Kidney (tissue), 14 donors: ENCODE measurements around the gene GAS7. TPM values are rescaled to one million over a fixed set of nuclear protein-coding genes. Genes with fewer than 3 reads are reported as not detected.

Experiments used
- DNase-seq, 5 donors: peaks; one replicate each; pipeline ENCODE4 v3.0.0-alpha.2; 2013 to 2020
- FAIRE-seq: peaks from 2 replicates; lab custom pipeline; 2012; peaks lifted over from hg19 to GRCh38; lab: Jason Lieb, UNC
- H3K27ac ChIP-seq, 2 donors: one replicate each; pipeline ENCODE4 v1.7.0; 2013; ENCODE audit warnings: low read depth in 2 of 2, low read length in 2 of 2, inconsistent platforms in 1 of 2
- H3K27me3 ChIP-seq: one replicate; pipeline ENCODE4 v1.7.1; 2013; ENCODE audit warnings: low read length, inconsistent platforms; ENCODE audit not compliant: control insufficient read depth, insufficient read depth
- H3K36me3 ChIP-seq, 3 donors: one replicate each; pipeline versions ENCODE4 v1.7.0 to v1.7.1; 2013; ENCODE audit warnings: low read length in 3 of 3, control low read depth in 1 of 3, inconsistent platforms in 1 of 3; ENCODE audit not compliant: insufficient read depth in 3 of 3, control insufficient read depth in 2 of 3
- H3K4me1 ChIP-seq, 3 donors: one replicate each; pipeline versions ENCODE4 v1.7.0 to v1.7.1; 2013; ENCODE audit warnings: low read length in 3 of 3, inconsistent platforms in 1 of 3, low read depth in 1 of 3; ENCODE audit not compliant: control insufficient read depth in 2 of 3, insufficient read depth in 2 of 3
- H3K4me3 ChIP-seq, 3 donors: one replicate each; pipeline versions ENCODE4 v1.7.0 to v1.8.1; 2013; ENCODE audit warnings: low read length in 3 of 3, control low read depth in 1 of 3, inconsistent platforms in 1 of 3
- H3K9ac ChIP-seq, 3 donors: one replicate each; pipeline versions ENCODE4 v1.7.0 to v1.7.1; 2013; ENCODE audit warnings: low read length in 3 of 3, control low read depth in 1 of 3, inconsistent platforms in 1 of 3
- H3K9me3 ChIP-seq, 3 donors: one replicate each; pipeline versions ENCODE4 v1.7.0 to v1.7.1; 2013; ENCODE audit warnings: low read length in 3 of 3, control low read depth in 1 of 3, inconsistent platforms in 1 of 3; ENCODE audit not compliant: control insufficient read depth in 2 of 3, insufficient read depth in 1 of 3
- intact Hi-C: fragments of 100-400 bp; cut with DNase I; formaldehyde crosslinking; loops from one replicate; pipeline ENCODE4 v1.11.1; 2022
- polyA plus RNA-seq: library from polyadenylated mRNA; stranded (reverse); fragments of 350-450 nt; fragmentation: Illumina TruSeq; extraction: RNeasy Lipid Tissue Mini Kit (QIAGEN cat#74804); gene quantifications from one replicate; pipeline ENCODE4 v1.2.3, GENCODE V29; 2014; ENCODE audit warnings: low read depth, low replicate concordance; ENCODE audit not compliant: insufficient read depth
- total RNA-seq: library from RNA; stranded (reverse); fragmentation: NEBNext Ultra II Directional; extraction: Animal tissue kit (Norgen Biotek cat#: 25700); gene quantifications from one replicate; pipeline ENCODE4 v1.2.1, GENCODE V29; 2021
- TF ChIP-seq, protein P1 (sequence below): IDR thresholded peaks from 3 replicates; pipeline ENCODE4 v1.5.1; 2012; ENCODE audit warnings: mild to moderate bottlenecking, moderate library complexity, borderline replicate concordance; ENCODE audit not compliant: insufficient read depth; ENCODE audit errors: extremely low read depth
- donor health status: control.
- donor health status: control.
- donor health status: control.
- donor health status: control.
- donor health status: control.
- donor health status: DM: yes; HTN: yes; CAD: no.
- donor health status: Normal renal cell carcinoma (clear cell type).

Gene GAS7
- total and polyA plus RNA-seq, 2 donors from 2014 or later, result 1.1 to 20.5 TPM

DNA sequence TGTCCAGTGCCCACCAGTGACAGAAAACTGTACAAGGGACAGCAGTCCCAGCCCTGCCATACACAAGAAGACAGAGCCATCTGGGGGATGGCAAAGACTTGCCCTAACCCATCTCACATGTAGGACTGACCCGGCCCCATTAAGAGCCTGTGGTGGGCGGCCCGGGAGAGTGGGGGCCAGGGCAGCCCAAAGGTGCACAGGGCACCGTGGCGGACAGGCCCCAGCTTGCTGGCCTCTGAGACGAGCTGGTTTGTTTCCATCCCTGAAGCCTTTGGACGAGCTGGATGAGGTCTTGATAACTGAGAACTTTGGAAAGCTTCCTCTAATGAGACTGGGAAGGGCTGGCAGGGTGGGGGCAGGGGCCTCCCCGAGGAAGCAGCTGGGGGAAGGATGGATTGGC, 282.3 kb downstream of the GAS7 start:
- no peak for DNase-seq
- H3K9me3 ChIP-seq, result no peaks in the 10 kb centered on the region
- no peaks in the 10 kb centered on the region for H3K4me1 ChIP-seq
- H3K36me3 ChIP-seq, result no peaks in the 10 kb centered on the region
- no peak overlapping the region for H3K27ac ChIP-seq
- H3K4me3 ChIP-seq, result no peak overlapping the region
- FAIRE-seq, result no peak
- H3K9ac ChIP-seq, result no peak overlapping the region
- intact Hi-C loops, result no loop called here
- TF ChIP-seq, protein P1, sequence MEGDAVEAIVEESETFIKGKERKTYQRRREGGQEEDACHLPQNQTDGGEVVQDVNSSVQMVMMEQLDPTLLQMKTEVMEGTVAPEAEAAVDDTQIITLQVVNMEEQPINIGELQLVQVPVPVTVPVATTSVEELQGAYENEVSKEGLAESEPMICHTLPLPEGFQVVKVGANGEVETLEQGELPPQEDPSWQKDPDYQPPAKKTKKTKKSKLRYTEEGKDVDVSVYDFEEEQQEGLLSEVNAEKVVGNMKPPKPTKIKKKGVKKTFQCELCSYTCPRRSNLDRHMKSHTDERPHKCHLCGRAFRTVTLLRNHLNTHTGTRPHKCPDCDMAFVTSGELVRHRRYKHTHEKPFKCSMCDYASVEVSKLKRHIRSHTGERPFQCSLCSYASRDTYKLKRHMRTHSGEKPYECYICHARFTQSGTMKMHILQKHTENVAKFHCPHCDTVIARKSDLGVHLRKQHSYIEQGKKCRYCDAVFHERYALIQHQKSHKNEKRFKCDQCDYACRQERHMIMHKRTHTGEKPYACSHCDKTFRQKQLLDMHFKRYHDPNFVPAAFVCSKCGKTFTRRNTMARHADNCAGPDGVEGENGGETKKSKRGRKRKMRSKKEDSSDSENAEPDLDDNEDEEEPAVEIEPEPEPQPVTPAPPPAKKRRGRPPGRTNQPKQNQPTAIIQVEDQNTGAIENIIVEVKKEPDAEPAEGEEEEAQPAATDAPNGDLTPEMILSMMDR, result no peak
- H3K27me3 ChIP-seq, result no peaks in the 10 kb centered on the region

DNA sequence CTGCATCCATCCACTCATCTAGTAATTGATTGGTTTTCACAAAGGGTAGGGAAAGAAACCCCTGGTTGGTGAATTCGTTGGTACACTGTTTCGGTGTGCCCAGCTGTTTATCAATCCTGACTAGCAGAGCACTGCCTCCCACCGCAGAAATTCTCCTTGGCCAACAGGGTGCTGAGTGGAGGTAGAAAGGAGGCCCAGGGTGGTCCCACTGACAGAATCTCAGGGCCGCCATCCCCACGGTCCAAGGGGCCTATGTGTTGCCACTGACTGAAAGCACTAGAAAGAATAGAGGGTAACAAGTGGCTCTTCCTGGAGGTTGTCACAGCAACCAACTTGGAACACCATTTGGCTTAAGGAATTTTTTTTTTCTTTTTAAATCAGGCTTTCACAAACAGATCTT, 284.9 kb downstream of the GAS7 start:
- FAIRE-seq, result no peak
- Histone ChIP-seq H3K9ac (no peak overlapping the region), H3K27ac (no peak overlapping the region), H3K27me3 (no peaks in the 10 kb centered on the region), H3K36me3 (no peaks in the 10 kb centered on the region), H3K4me3 (no peak overlapping the region), H3K9me3 (no peaks in the 10 kb centered on the region), H3K4me1 (no peaks in the 10 kb centered on the region)
- TF ChIP-seq, protein P1, result no peak
- intact Hi-C loops, result no loop called here
- DNase-seq, result no peak

DNA sequence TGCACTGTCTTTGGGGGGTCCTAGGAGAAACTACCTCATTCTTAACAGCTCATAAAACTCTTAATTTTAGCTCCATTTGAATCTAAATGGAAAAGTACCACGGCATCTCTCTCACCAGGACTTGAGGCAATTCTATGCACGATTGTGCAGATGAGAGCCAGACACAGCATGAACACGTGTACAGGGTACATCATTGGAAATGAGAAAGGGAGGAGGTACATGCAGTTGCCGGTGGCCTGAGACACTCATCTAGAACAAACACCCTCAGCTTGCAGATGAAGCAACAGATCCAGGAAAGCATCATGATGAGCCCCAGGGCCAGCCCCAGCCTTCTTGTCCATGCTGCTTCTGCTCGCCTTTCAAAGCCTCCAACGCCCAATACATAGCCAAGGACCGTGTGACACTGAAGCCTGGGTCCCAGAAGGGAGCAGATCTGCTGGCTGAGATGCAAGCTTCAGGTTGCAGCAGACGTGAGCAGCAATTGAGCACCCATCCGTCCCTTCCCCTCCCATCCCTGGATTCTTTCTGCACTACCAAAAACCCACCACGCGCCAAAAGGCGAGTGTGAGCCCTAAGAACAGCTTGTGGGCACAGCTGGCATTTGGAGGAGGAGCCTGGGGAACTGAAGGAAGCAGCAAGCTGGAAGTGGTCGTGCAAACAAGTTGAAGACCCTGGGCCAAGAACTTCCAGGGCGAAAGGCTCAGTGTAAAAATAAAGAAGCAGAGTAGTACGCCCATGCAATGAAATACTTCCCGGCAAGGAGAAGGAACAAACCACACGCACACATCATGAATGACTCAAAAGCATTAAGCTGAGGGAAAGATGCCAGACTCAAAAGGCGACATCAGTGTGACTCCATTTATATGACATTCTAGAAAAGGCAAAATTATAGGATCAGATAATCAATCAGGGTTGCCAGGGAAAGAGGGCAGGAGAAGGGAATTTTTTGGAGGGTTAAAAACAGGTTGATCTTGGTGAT, 286.0 kb downstream of the GAS7 start:
- Histone ChIP-seq H3K9ac (no peak overlapping the region), H3K27me3 (no peaks in the 10 kb centered on the region), H3K4me3 (no peak overlapping the region), H3K27ac (no peak overlapping the region), H3K4me1 (no peaks in the 10 kb centered on the region), H3K36me3 (no peaks in the 10 kb centered on the region), H3K9me3 (no peaks in the 10 kb centered on the region)
- no peak for FAIRE-seq
- intact Hi-C loops, result no loop called here
- TF ChIP-seq, protein P1, result no peak
- DNase-seq, result no peak
